NCI-H2107 treated with DMSO at 0.1 percent for 48 hours (cell line): ENCODE data around the gene MEIS1.

Experiments used
- DNase-seq: peaks from one replicate; lab custom pipeline; 2025; ENCODE audit not compliant: unreplicated experiment; lab: John Stamatoyannopoulos, UW

The MEIS1 gene

GRCh38 chr2:66431274-66431642, 3.7 kb upstream of the MEIS1 start:
- no peak for DNase-seq

GRCh38 chr2:66431846-66432587, 2.9 kb upstream of the MEIS1 start:
- DNase-seq, result no peak

- peak; percentile 87 for DNase-seq
Observed at GRCh38 chr2:66432801-66433694, 1.9 kb upstream of the MEIS1 start.

GRCh38 chr2:66433695-66433944, 1.3 kb upstream of the MEIS1 start:
- no peak for DNase-seq

- DNase-seq, result peak; percentile 60
Observed at GRCh38 chr2:66433945-66434678, 813 bp upstream of the MEIS1 start.

GRCh38 chr2:66435549-66435875, 587 bp downstream of the MEIS1 start:
- DNase-seq, result no peak

GRCh38 chr2:66435963-66436362, 1.0 kb downstream of the MEIS1 start:
- no peak for DNase-seq

GRCh38 chr2:66436581-66437001, 1.7 kb downstream of the MEIS1 start:
- no peak for DNase-seq

- no peak for DNase-seq
Observed at GRCh38 chr2:66437109-66437690, 2.3 kb downstream of the MEIS1 start.

- DNase-seq, result no peak
Observed at GRCh38 chr2:66437691-66438497, 3.0 kb downstream of the MEIS1 start.

- no peak for DNase-seq
Observed at GRCh38 chr2:66438498-66438833, 3.5 kb downstream of the MEIS1 start.

- no peak for DNase-seq
Observed at GRCh38 chr2:66438891-66439811, 4.2 kb downstream of the MEIS1 start.

- no peak for DNase-seq
Observed at GRCh38 chr2:66439812-66440542, 5.1 kb downstream of the MEIS1 start.

GRCh38 chr2:66440708-66441497, 6.0 kb downstream of the MEIS1 start:
- DNase-seq, result no peak

GRCh38 chr2:66441581-66442320, 6.8 kb downstream of the MEIS1 start:
- no peak for DNase-seq

GRCh38 chr2:66442516-66443185, 7.7 kb downstream of the MEIS1 start:
- no peak for DNase-seq
